T-helper 22 cell (primary cell): ENCODE measurements around the gene C1orf53.

ENCODE experiments used
- DNase-seq: peaks from one replicate; pipeline ENCODE4 v3.0.0-alpha.2; 2020; ENCODE audit warnings: low read depth

Gene C1orf53

GRCh38 chr1:197908716-197909220, 6.3 kb downstream of the C1orf53 start:
- no peak for DNase-seq

- DNase-seq, result no peak
These were observed 7.0 kb downstream of the C1orf53 start for GRCh38 chr1:197909384-197909783.

- no peak for DNase-seq
These were observed 7.9 kb downstream of the C1orf53 start for GRCh38 chr1:197910120-197910991.

GRCh38 chr1:197911111-197911856, 8.9 kb downstream of the C1orf53 start:
- DNase-seq, result no peak

- no peak for DNase-seq
These were observed 9.6 kb downstream of the C1orf53 start for GRCh38 chr1:197911857-197912696.

- no peak for DNase-seq
These were observed 10.5 kb downstream of the C1orf53 start for GRCh38 chr1:197912739-197913494.

GRCh38 chr1:197913495-197914276, 11.3 kb downstream of the C1orf53 start:
- DNase-seq, result no peak

GRCh38 chr1:197914510-197914909, 12.1 kb downstream of the C1orf53 start:
- no peak for DNase-seq

- no peak for DNase-seq
These were observed 12.9 kb downstream of the C1orf53 start for GRCh38 chr1:197915260-197915861.

- no peak for DNase-seq
These were observed 13.6 kb downstream of the C1orf53 start for GRCh38 chr1:197915862-197916499.

GRCh38 chr1:197916500-197916983, 14.1 kb downstream of the C1orf53 start:
- no peak for DNase-seq

GRCh38 chr1:197917805-197918651, 15.6 kb downstream of the C1orf53 start:
- DNase-seq, result no peak

GRCh38 chr1:197918807-197919345, 16.4 kb downstream of the C1orf53 start:
- no peak for DNase-seq

- DNase-seq, result no peak
These were observed 17.1 kb downstream of the C1orf53 start for GRCh38 chr1:197919346-197920066.

- no peak for DNase-seq
These were observed 17.6 kb downstream of the C1orf53 start for GRCh38 chr1:197920067-197920396.

GRCh38 chr1:197920414-197921117, 18.1 kb downstream of the C1orf53 start:
- no peak for DNase-seq
